ENCODE results near the gene GOLT1A.
"Not testable (repeated sequence)": the region's sequence is repeated elsewhere in the genome, so short reads cannot be mapped to it uniquely, and the experiment has no call there.

Gene GOLT1A

GRCh38 chr1:204249736-204250427 is 36.1 kb upstream of the GOLT1A start:
- no peak for TF ChIP-seq CTCF (conservative IDR thresholded peaks at IDR 0.05; ENCODE audit: control insufficient read depth, insufficient read depth, low read depth, low read length)
- no peak overlapping the region for H3K4me3 ChIP-seq (ENCODE audit: control insufficient read depth, low read depth, low read length)
- no peak for DNase-seq (ENCODE audit: low read depth)

- no peak overlapping the region for H3K4me3 ChIP-seq (ENCODE audit: control insufficient read depth, low read depth, low read length)
- TF ChIP-seq CTCF (conservative IDR thresholded peaks at IDR 0.05; ENCODE audit: control insufficient read depth, insufficient read depth, low read depth, low read length), result no peak
- no peak for DNase-seq (ENCODE audit: low read depth)
Observed at GRCh38 chr1:204248954-204249353, 35.2 kb upstream of the GOLT1A start.

- DNase-seq (ENCODE audit: low read depth), result no peak
- H3K4me3 ChIP-seq (ENCODE audit: control insufficient read depth, low read depth, low read length), result no peak overlapping the region
- TF ChIP-seq CTCF (conservative IDR thresholded peaks at IDR 0.05; ENCODE audit: control insufficient read depth, insufficient read depth, low read depth, low read length), result no peak
Observed at GRCh38 chr1:204246876-204247275, 33.1 kb upstream of the GOLT1A start.

- TF ChIP-seq CTCF (conservative IDR thresholded peaks at IDR 0.05; ENCODE audit: control insufficient read depth, insufficient read depth, low read depth, low read length), result no peak
- H3K4me3 ChIP-seq (ENCODE audit: control insufficient read depth, low read depth, low read length), result no peak overlapping the region
- no peak for DNase-seq (ENCODE audit: low read depth)
Observed at GRCh38 chr1:204242920-204243319, 29.1 kb upstream of the GOLT1A start.

- DNase-seq (ENCODE audit: low read depth), result no peak
- no peak overlapping the region for H3K4me3 ChIP-seq (ENCODE audit: control insufficient read depth, low read depth, low read length)
- no peak for TF ChIP-seq CTCF (conservative IDR thresholded peaks at IDR 0.05; ENCODE audit: control insufficient read depth, insufficient read depth, low read depth, low read length)
Observed at GRCh38 chr1:204241914-204242313, 28.1 kb upstream of the GOLT1A start.

GRCh38 chr1:204241050-204241449 is 27.3 kb upstream of the GOLT1A start:
- TF ChIP-seq CTCF (conservative IDR thresholded peaks at IDR 0.05; ENCODE audit: control insufficient read depth, insufficient read depth, low read depth, low read length), result no peak
- DNase-seq (ENCODE audit: low read depth), result no peak
- no peak overlapping the region for H3K4me3 ChIP-seq (ENCODE audit: control insufficient read depth, low read depth, low read length)

- no peak for TF ChIP-seq CTCF (conservative IDR thresholded peaks at IDR 0.05; ENCODE audit: control insufficient read depth, insufficient read depth, low read depth, low read length)
Observed at GRCh38 chr1:204240233-204240632, 26.4 kb upstream of the GOLT1A start.

GRCh38 chr1:204239401-204239800 is 25.6 kb upstream of the GOLT1A start:
- DNase-seq (ENCODE audit: low read depth); H3K4me3 ChIP-seq (ENCODE audit: control insufficient read depth, low read depth, low read length): not testable (repeated sequence)

More at GRCh38 chr1:204240233-204240632, 26.4 kb upstream of the GOLT1A start:
- no peak overlapping the region for H3K4me3 ChIP-seq (ENCODE audit: control insufficient read depth, low read depth, low read length)
- no peak for DNase-seq (ENCODE audit: low read depth)

- not testable (repeated sequence) for DNase-seq (ENCODE audit: low read depth); H3K4me3 ChIP-seq (ENCODE audit: control insufficient read depth, low read depth, low read length)
Observed at GRCh38 chr1:204238520-204238919, 24.7 kb upstream of the GOLT1A start.

- not testable (repeated sequence) for DNase-seq (ENCODE audit: low read depth); H3K4me3 ChIP-seq (ENCODE audit: control insufficient read depth, low read depth, low read length)
Observed at GRCh38 chr1:204237515-204237914, 23.7 kb upstream of the GOLT1A start.

Data from fibroblast of mammary gland (primary cell).